Panc1 (cell line): ENCODE measurements around the gene DNAJC2. TPM values are rescaled to one million over a fixed set of nuclear protein-coding genes. Genes with fewer than 3 reads are reported as not detected.

ENCODE experiments used
- ATAC-seq: fragments of 200-7000 bp; cut with Tn5 transposase; 2 replicates; pipeline ENCODE4 v1.9.1; 2020; ENCODE audit warnings: mild to moderate bottlenecking, moderate library complexity
- Bru-seq: library from RNA; stranded (reverse); fragments of 400-500 nt; gene quantifications from one replicate; lab custom pipeline; 2021; lab: Mats Ljungman, UMichigan
- BruChase-seq, 2 experiments: library from RNA; stranded (reverse); fragments of 400-500 nt; gene quantifications; one replicate each; lab custom pipeline; 2021; lab: Mats Ljungman, UMichigan
- BruUV-seq: library from RNA; stranded (reverse); fragments of 400-500 nt; replicated peaks from 2 replicates; lab custom pipeline; 2021; lab: Mats Ljungman, UMichigan
- CTCF ChIA-PET: fragments of 300-600 bp; sonication (Branson Sonifier 250); formaldehyde crosslinking; loops from one replicate; lab custom pipeline; 2022; ENCODE audit warnings: antibody characterized with exemption; lab: Charles Lee
- POLR2A ChIA-PET: fragments of 300-600 bp; sonication (Branson Sonifier 250); formaldehyde crosslinking; loops from one replicate; lab custom pipeline; 2022; ENCODE audit warnings: antibody characterized with exemption; lab: Charles Lee
- DNase-seq: peaks from one replicate; pipeline ENCODE4 v3.0.0-alpha.2; 2010; ENCODE audit warnings: low read depth, low spot score
- H3K27ac ChIP-seq: 2 replicates; pipeline ENCODE4 v1.5.1; 2011; ENCODE audit warnings: mild to moderate bottlenecking, low read length, inconsistent platforms
- H3K27me3 ChIP-seq: fragments of 200-500 bp; sonication (Bioruptor generic); 2 replicates; pipeline ENCODE4 v1.6.0; 2014; ENCODE audit warnings: low read length, inconsistent platforms; ENCODE audit not compliant: control insufficient read depth, insufficient read depth
- H3K36me3 ChIP-seq: fragments of 200-500 bp; sonication (Bioruptor generic); 2 replicates; pipeline ENCODE4 v1.5.1; 2014; ENCODE audit warnings: inconsistent platforms, mild to moderate bottlenecking, low read length, moderate library complexity; ENCODE audit not compliant: control insufficient read depth, insufficient read depth
- H3K4me1 ChIP-seq: 2 replicates; pipeline ENCODE4 v1.5.1; 2011; ENCODE audit warnings: inconsistent platforms, mild to moderate bottlenecking, low read length, moderate library complexity; ENCODE audit not compliant: control insufficient read depth, insufficient read depth
- H3K4me3 ChIP-seq, 2 experiments: 2 replicates each; pipeline ENCODE4 v1.5.1; 2011 to 2012; ENCODE audit warnings: low read depth in 2 of 2, low read length in 2 of 2, mild to moderate bottlenecking in 2 of 2, inconsistent platforms in 1 of 2, moderate library complexity in 1 of 2
- H3K9me3 ChIP-seq: fragments of 200-500 bp; sonication (Bioruptor generic); 2 replicates; pipeline ENCODE4 v1.5.1; 2014; ENCODE audit warnings: low read depth, mild to moderate bottlenecking, inconsistent platforms, low read length, moderate library complexity; ENCODE audit not compliant: control insufficient read depth, insufficient read depth
- POLR2AphosphoS5 ChIP-seq: IDR thresholded peaks from 2 replicates; pipeline ENCODE4 v1.6.1; 2012; ENCODE audit warnings: mild to moderate bottlenecking, low read depth, low read length, moderate library complexity
- SIN3A ChIP-seq: IDR thresholded peaks from 2 replicates; pipeline ENCODE4 v1.6.1; 2012; ENCODE audit warnings: low read depth, mild to moderate bottlenecking, low read length, moderate library complexity, borderline replicate concordance; ENCODE audit not compliant: insufficient read depth
- TCF7L2 ChIP-seq: IDR thresholded peaks from 2 replicates; pipeline ENCODE4 v1.6.1; 2011; ENCODE audit warnings: mild to moderate bottlenecking, low read depth, low read length, inconsistent platforms
- in situ Hi-C: cut with HindIII; loops from 2 replicates; pipeline ENCODE4 v1.10.0; 2016; ENCODE audit warnings: low sequenced_read_pairs, low pct_unique_long_range_greater_than_20kb
- intact Hi-C: fragments of 100-400 bp; cut with micrococcal nuclease; formaldehyde crosslinking; loops from one replicate; pipeline ENCODE4 v1.10.0; 2022; ENCODE audit not compliant: unreplicated experiment
- long read RNA-seq: library from polyadenylated mRNA; unstranded; transcript quantifications from one replicate; pipeline ENCODE4 v2.0.0, GENCODE V29; 2021; ENCODE audit not compliant: unreplicated experiment
- polyA plus RNA-seq: library from polyadenylated mRNA; unstranded; fragments of >200 nt; gene quantifications from one replicate; pipeline ENCODE4 v1.2.1, GENCODE V29; 2012; ENCODE audit warnings: missing spikeins; ENCODE audit not compliant: insufficient read length
- total RNA-seq: library from RNA; stranded (reverse); gene quantifications from one replicate; pipeline ENCODE4 v1.2.1, GENCODE V29; 2021; ENCODE audit not compliant: unreplicated experiment
- TF ChIP-seq, protein P1 (sequence below): fragments of 450-650 bp; IDR thresholded peaks from 2 replicates; pipeline ENCODE4 v1.5.1; 2017; ENCODE audit warnings: mild to moderate bottlenecking
- TF ChIP-seq, protein P2 (sequence below), 2 experiments: IDR thresholded peaks; 2 replicates each; pipeline ENCODE4 v1.6.1; 2011 to 2012; ENCODE audit warnings: low read depth in 2 of 2, control low read depth in 1 of 2, low read length in 1 of 2, mild to moderate bottlenecking in 1 of 2, moderate library complexity in 1 of 2; ENCODE audit not compliant: insufficient read depth in 1 of 2

Gene DNAJC2, protein sequence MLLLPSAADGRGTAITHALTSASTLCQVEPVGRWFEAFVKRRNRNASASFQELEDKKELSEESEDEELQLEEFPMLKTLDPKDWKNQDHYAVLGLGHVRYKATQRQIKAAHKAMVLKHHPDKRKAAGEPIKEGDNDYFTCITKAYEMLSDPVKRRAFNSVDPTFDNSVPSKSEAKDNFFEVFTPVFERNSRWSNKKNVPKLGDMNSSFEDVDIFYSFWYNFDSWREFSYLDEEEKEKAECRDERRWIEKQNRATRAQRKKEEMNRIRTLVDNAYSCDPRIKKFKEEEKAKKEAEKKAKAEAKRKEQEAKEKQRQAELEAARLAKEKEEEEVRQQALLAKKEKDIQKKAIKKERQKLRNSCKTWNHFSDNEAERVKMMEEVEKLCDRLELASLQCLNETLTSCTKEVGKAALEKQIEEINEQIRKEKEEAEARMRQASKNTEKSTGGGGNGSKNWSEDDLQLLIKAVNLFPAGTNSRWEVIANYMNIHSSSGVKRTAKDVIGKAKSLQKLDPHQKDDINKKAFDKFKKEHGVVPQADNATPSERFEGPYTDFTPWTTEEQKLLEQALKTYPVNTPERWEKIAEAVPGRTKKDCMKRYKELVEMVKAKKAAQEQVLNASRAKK
- 56.1 TPM for total RNA-seq
- polyA plus RNA-seq = 27.2 TPM
- Bru-seq, nascent RNA = percentile 91 among the genes with signal in this experiment
- percentile 83 among the genes with signal in this experiment for BruChase-seq, experiment 1, labeled RNA remaining after a 2-hour chase
- BruChase-seq, experiment 2, labeled RNA remaining after a 6-hour chase = percentile 88 among the genes with signal in this experiment
- long read RNA-seq, transcript DNAJC2-203 (17 exons, 2,167 nt) = major isoform, 29 of 122 reads
- long read RNA-seq, partial matches to known transcripts = 71 of 122 reads
- long read RNA-seq, other reads (novel, unspliced or antisense) = 22 of 122 reads

DNA sequence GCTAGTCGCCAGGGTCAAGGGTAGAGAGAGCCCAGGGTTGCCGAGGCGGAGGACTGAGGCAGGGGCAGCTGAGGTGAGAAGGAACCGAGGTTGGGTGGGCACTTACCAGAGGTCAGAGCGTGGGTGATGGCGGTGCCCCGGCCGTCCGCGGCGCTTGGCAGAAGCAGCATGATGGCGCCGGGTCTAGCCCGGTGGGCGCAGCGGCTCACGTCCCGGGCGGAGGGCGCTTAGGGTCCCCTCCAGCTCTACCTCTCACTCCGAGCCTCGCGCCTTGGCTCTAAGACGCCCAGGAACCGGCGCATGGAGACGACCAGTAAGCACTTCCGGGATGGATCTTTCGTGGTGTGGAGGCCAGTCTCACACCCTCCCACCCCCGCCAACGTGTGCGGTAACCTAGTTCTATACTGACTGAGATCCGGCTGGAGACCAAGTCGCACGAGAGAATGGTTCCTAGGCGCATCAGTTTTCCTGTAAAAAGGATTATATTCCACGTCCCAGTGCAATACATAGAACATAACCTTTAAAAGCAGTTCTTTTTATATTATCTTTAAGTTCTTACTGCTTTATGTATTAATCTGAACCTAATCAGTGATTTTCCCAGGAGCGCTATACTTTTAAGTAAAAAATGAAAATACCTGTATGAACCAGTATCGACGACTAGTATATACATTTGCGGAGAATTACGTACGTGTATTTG lies at the start of gene DNAJC2:
Gene DNAJC2 (minus strand): TSS at position 315 of the 697 bp plus-strand sequence. CDS start 145 bp downstream, at position 170.
- in situ Hi-C loops = no loop called here
- no TSS peak for BruUV-seq
- POLR2A ChIA-PET = no interaction called here

DNA sequence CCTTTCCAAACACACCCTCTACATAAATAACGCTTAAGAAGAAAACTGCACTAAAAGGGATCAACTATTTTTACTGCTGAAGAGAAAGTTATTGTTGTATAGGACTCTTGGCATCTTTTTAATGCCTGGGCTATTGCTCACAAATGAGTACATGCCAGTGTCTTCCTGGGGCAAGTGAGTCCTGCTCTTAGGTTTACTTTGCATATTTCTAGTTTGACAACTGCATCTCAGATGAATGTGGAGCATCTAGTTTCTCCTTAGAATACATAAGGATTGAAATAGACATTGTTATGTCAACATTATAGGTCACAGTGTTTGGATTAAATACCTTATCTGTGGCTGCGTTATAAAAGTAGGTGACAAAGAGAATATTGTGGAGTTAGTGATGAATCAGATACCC lies 47.4 kb upstream of the DNAJC2 start:
- H3K27me3 ChIP-seq = peaks cover 4% of the 10 kb centered on the region; the same call in 1 of the 2 replicates
- ChIA-PET POLR2A (no interaction called here), CTCF (no interaction called here)
- no TSS peak for BruUV-seq
- intact Hi-C loops = no loop called here
- H3K36me3 ChIP-seq = no peaks in the 10 kb centered on the region
- no peak overlapping the region for H3K27ac ChIP-seq
- no peak for DNase-seq
- ATAC-seq = peak; percentile 61; the same call in 1 of the 2 replicates
- in situ Hi-C loops = no loop called here
- H3K9me3 ChIP-seq = no peaks in the 10 kb centered on the region
- no peaks in the 10 kb centered on the region for H3K4me1 ChIP-seq
- H3K4me3 ChIP-seq = no peak overlapping the region
- TF ChIP-seq, protein P1, sequence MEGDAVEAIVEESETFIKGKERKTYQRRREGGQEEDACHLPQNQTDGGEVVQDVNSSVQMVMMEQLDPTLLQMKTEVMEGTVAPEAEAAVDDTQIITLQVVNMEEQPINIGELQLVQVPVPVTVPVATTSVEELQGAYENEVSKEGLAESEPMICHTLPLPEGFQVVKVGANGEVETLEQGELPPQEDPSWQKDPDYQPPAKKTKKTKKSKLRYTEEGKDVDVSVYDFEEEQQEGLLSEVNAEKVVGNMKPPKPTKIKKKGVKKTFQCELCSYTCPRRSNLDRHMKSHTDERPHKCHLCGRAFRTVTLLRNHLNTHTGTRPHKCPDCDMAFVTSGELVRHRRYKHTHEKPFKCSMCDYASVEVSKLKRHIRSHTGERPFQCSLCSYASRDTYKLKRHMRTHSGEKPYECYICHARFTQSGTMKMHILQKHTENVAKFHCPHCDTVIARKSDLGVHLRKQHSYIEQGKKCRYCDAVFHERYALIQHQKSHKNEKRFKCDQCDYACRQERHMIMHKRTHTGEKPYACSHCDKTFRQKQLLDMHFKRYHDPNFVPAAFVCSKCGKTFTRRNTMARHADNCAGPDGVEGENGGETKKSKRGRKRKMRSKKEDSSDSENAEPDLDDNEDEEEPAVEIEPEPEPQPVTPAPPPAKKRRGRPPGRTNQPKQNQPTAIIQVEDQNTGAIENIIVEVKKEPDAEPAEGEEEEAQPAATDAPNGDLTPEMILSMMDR = no peak
- no peak for TF ChIP-seq POLR2AphosphoS5
- TF ChIP-seq SIN3A = no peak
- TF ChIP-seq, protein P2, sequence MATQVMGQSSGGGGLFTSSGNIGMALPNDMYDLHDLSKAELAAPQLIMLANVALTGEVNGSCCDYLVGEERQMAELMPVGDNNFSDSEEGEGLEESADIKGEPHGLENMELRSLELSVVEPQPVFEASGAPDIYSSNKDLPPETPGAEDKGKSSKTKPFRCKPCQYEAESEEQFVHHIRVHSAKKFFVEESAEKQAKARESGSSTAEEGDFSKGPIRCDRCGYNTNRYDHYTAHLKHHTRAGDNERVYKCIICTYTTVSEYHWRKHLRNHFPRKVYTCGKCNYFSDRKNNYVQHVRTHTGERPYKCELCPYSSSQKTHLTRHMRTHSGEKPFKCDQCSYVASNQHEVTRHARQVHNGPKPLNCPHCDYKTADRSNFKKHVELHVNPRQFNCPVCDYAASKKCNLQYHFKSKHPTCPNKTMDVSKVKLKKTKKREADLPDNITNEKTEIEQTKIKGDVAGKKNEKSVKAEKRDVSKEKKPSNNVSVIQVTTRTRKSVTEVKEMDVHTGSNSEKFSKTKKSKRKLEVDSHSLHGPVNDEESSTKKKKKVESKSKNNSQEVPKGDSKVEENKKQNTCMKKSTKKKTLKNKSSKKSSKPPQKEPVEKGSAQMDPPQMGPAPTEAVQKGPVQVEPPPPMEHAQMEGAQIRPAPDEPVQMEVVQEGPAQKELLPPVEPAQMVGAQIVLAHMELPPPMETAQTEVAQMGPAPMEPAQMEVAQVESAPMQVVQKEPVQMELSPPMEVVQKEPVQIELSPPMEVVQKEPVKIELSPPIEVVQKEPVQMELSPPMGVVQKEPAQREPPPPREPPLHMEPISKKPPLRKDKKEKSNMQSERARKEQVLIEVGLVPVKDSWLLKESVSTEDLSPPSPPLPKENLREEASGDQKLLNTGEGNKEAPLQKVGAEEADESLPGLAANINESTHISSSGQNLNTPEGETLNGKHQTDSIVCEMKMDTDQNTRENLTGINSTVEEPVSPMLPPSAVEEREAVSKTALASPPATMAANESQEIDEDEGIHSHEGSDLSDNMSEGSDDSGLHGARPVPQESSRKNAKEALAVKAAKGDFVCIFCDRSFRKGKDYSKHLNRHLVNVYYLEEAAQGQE (IDR thresholded peaks at IDR 0.05; ENCODE audit: insufficient read depth in 1 of 2, low read depth in 2 of 2, low read length in 1 of 2) = no peak

More for the DNA sequence above, at the start of gene DNAJC2:
- peak within 1 kb of the TSS; percentile 96 for H3K27ac ChIP-seq
- ATAC-seq (peak; percentile 92), DNase-seq (peak; percentile 91)
- TF ChIP-seq, protein P2 (IDR thresholded peaks at IDR 0.05; ENCODE audit: insufficient read depth in 1 of 2, low read depth in 2 of 2, low read length in 1 of 2) = peak in 1 of 2 experiments; percentile 30; a peak in 1 of 4 replicates
- TF ChIP-seq, protein P1 = no peak
- peak; percentile 96 for TF ChIP-seq SIN3A
- TF ChIP-seq POLR2AphosphoS5 = peak; percentile 94
- TF ChIP-seq TCF7L2 = 0 out of 2 replicates have a peak, but pooled peaks have one; percentile 38
- no peaks in the 10 kb centered on the region for H3K27me3 ChIP-seq
- intact Hi-C loops = no loop called here
- peaks cover 23% of the 10 kb centered on the region for H3K4me1 ChIP-seq
- CTCF ChIA-PET = no interaction called here
- H3K36me3 ChIP-seq = peaks cover 21% of the 10 kb centered on the region
- H3K9me3 ChIP-seq = no peaks in the 10 kb centered on the region
- peak within 1 kb of the TSS; percentile 92 to 100 for H3K4me3 ChIP-seq
